Measurements from ENCODE around the gene TRIM56.
A peak's percentile ranks its signal among the peaks of the same experiment; 100 is the strongest.

Gene TRIM56

DNA sequence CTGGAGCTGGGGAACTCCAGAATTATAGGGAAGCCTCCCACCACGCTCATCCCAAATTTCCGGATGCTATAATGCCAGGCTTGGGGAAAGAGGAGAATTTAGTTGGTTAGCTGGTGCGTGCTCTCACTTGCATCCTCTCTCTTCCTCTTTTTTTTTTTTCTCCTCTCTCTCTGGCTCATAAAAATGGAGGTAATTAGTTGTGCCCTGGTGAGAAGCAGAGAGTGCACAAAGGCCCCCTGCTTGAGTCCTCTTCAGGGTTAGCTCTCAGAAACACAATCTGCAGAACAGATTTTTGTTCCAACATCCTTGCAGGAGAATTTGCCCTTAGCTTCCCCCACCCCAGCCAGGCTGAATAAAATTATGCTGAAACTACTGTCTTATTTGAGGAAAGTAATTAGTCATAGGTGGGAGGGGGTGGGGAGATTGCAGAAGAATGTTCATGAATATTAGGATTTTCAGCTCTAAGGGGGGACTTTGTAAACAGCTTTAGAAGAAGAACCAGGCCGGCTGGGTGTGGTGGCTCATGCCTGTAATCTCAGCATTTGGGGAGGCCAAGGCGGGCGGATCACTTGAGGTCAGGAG is 49.2 kb downstream of the TRIM56 start:
- DNase-seq: no peak

DNA sequence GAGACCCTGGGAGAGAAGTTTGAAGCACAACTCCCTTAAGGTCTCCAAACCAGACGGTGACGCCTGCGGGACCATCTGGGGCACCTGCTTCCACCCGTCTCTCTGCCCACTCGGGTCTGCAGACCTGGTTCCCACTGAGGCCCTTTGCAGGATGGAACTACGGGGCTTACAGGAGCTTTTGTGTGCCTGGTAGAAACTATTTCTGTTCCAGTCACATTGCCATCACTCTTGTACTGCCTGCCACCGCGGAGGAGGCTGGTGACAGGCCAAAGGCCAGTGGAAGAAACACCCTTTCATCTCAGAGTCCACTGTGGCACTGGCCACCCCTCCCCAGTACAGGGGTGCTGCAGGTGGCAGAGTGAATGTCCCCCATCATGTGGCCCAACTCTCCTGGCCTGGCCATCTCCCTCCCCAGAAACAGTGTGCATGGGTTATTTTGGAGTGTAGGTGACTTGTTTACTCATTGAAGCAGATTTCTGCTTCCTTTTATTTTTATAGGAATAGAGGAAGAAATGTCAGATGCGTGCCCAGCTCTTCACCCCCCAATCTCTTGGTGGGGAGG is 52.5 kb downstream of the TRIM56 start:
- no peak for DNase-seq

DNA sequence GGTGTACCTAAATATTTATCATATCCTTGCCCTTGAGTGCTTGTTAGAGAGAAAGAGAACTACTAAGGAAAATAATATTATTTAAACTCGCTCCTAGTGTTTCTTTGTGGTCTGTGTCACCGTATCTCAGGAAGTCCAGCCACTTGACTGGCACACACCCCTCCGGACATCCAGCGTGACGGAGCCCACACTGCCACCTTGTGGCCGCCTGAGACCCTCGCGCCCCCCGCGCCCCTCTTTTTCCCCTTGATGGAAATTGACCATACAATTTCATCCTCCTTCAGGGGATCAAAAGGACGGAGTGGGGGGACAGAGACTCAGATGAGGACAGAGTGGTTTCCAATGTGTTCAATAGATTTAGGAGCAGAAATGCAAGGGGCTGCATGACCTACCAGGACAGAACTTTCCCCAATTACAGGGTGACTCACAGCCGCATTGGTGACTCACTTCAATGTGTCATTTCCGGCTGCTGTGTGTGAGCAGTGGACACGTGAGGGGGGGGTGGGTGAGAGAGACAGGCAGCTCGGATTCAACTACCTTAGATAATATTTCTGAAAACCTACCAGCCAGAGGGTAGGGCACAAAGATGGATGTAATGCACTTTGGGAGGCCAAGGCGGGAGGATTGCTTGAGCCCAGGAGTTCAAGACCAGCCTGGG is 53.1 kb downstream of the TRIM56 start:
- peak; percentile 93 for DNase-seq

DNA sequence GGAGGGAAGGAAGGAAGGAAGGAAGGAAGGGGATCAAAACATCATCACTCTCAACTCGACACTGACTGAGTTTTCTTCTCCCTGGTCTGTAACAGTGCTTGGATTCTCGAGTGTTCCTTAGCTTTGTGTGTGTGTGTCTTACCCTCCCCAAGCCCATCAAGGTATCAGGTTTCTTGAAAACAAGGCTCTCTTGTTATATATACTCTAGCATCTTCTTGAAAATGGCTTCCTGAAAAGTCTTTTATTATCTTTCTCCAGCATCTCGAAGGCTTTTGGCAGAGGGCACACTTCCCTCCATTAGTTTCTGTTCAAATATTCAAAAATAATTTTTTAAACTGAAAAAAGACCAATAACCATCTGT is 55.0 kb downstream of the TRIM56 start:
- no peak for DNase-seq

DNA sequence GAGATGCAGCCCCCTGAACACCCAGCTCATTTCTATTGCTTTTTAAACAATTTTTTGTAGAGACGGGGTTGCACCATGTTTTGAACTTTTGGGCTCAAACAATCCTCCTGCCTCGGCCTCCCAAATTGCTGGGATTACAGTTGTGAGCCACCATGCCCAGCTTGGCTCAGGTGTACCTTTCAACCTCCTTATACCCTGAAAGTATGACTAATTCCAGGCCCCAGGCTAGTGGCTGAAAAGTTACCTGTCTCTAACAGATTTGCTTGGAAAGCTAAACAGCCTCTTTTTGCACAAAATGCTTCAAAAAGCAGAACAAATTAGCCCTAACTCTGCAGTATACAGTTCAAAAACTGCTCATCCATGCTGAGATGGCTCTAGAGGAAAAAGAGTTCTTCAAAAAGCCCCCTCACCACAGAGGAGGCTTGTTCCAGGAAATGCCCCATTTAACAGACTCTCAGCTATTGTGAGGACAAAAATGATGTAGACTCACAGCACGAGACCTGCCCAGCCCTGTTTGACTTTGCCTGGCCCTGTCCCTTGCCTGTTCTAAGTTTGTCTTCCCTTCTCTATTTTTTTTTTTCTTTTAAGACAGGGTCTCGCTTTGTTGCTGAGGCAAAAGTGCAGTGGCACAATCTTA is 55.6 kb downstream of the TRIM56 start:
- no peak for DNase-seq

All from activated CD4-positive, alpha-beta T cell treated with anti-CD3 and anti-CD28 coated beads, Interleukin-10, Interleukin-2, amounts not matched to agents 100 ng/mL and 50 ng/mL, durations not matched to agents 16 hours and 8 hours (primary cell).